Activated CD8-positive, alpha-beta memory T cell treated with anti-CD3 and anti-CD28 coated beads for 24 hours (primary cell): Measurements from ENCODE around the gene RELCH.
A peak's percentile ranks its signal among the peaks of the same experiment; 100 is the strongest.
"Not testable (repeated sequence)": the region's sequence is repeated elsewhere in the genome, so short reads cannot be mapped to it uniquely, and the experiment has no call there.

Source experiments
- DNase-seq: peaks from one replicate; pipeline ENCODE4 v3.0.0-alpha.2; 2020

The RELCH gene

GRCh38 chr18:62186774-62187542, at the start of gene RELCH, which contains the start of gene PIGN:
TSS of gene RELCH (plus strand) at chr18:62187255. CDS start at chr18:62187506, 251 bp downstream.
TSS of gene PIGN (minus strand) at chr18:62187056. CDS start at chr18:62161353, 25,703 bp downstream.
- DNase-seq, result peak; percentile 92

GRCh38 chr18:62138461-62139235, 48.4 kb upstream of the RELCH start:
- no peak for DNase-seq

DNA sequence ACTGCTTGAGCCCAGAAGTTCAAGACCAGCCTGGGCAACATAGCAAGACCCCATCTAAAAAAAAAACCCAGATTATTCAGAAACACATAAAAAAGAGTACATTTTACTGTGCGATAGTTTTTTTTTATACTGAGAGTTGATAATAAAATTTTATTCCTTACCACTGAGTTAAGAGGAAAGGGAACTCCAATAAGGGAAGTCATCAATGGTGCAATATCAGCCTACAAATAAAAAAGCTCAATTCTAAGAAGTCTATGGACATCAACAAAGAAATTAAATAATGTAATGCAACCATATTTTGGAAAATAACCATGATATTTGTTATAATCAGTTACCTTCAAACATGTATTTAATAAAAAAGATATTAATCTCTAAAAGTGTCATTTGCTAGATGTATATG, 46.8 kb upstream of the RELCH start:
- no peak for DNase-seq

- DNase-seq, result no peak
These were observed 42.7 kb upstream of the RELCH start for GRCh38 chr18:62144338-62144737.

DNA sequence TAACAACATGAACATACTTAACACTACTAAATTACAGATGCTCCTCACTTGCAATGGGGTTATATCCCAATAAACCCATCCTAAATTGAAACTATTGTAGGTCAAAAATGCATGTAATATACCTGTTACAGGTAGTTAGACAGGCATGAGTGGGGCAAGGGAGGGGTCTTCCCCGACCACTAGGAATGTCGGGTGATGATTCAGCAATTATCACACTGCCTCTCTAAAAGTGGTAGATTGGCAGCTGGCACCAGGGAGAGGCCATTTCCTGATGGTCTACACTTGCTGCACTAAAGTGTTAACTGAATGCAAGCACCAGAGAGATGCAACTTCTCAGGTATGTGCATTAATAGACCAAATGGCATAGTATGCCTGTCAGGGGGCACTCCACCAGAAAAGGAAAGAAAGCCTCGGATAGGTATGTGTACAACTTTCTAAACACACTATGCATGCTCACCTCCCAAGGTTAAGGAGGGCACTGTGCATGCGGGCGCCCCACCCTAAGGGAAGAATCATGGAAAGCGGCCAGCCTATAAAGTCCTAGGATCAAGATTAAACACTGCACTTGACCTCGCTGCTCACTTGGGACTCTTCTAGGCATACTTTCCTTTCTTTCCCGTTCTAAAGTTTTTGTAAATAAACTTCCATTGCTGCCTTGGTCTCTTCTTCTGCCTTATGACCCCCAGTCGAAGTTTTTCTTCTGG, 35.8 kb upstream of the RELCH start:
- DNase-seq, result no peak

GRCh38 chr18:62152844-62153243, 34.2 kb upstream of the RELCH start:
- no peak for DNase-seq

GRCh38 chr18:62157843-62158242, 29.2 kb upstream of the RELCH start:
- DNase-seq, result no peak

DNA sequence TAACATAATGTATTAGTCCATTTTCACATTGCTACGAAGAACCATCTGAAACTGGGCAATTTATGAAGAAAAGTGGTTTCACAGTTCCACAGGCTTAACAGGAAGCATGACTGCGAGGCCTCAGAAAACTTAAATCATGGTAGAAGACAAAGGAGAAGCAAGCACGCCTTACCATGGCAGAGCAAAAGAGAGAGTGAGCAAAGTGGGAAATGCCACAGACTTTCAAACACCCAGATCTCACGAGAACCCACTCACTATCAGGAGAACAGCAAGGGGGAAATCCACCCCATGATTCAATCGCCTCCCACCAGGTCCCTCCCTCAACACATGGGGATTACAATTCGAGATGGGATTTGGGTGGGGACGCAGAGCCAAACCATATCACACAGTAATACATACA, 22.7 kb upstream of the RELCH start:
- no peak for DNase-seq

GRCh38 chr18:62164855-62165487, 22.1 kb upstream of the RELCH start:
- no peak for DNase-seq

DNA sequence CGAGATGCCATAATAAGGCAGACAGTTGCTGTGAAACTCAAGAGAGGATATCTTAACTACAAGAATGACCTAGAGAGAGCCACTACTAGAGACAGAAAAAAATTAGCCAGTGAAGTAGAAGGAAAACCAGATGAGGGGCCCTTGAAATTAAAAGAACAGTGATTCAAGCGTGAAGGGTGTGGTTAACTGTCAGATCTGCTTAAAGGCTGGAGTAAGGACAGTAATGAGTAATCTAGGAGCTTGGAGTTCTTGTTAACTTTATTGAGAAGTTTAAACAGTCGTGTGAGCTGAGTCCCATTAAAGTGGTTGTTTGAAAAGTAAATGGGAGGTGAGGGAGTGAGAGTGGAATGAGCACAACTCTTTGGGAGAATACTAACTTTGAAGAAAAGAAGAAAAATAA, 21.5 kb upstream of the RELCH start:
- DNase-seq, result no peak

GRCh38 chr18:62166524-62166923, 20.5 kb upstream of the RELCH start:
- DNase-seq, result not testable (repeated sequence)

DNA sequence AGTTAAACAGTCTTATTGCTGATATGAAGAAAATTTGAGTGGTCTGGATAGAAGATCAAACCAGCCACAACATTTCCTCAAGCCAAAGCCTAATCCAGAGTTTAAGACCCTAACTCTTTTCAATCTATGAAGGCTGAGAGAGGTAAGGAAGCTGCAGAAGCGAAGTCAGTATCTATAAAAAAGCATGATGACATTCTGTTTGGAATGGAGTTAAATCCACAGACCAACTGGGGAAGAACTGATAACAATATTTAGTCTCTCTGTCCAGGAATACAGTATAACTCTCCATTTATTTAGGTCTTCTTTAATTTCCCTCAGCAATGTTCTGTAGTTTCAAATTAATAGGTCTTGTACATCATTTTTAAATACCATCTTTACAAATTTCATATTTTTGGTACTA, 16.2 kb upstream of the RELCH start:
- no peak for DNase-seq

GRCh38 chr18:62172298-62172697, 14.8 kb upstream of the RELCH start:
- DNase-seq, result no peak

GRCh38 chr18:62175521-62175920, 11.5 kb upstream of the RELCH start:
- no peak for DNase-seq

DNA sequence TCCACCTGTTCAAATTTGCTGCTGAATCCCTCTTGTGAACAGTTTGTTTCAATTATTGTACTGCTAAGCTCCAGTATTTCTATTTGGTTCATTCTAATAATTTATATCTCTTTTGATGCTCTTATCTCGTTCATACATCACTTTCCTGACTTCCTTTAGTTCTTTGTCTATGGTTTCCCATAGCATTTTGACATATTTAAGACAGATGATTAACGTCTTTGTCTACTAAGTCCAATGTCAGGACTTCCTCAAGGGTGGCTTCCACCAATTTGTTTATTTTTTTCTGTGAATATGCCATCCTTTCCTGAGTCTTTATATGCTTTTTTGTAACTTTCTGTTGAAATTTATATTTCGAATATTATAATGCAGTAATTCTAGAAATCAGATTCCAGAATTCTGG, 9.8 kb upstream of the RELCH start:
- no peak for DNase-seq

DNA sequence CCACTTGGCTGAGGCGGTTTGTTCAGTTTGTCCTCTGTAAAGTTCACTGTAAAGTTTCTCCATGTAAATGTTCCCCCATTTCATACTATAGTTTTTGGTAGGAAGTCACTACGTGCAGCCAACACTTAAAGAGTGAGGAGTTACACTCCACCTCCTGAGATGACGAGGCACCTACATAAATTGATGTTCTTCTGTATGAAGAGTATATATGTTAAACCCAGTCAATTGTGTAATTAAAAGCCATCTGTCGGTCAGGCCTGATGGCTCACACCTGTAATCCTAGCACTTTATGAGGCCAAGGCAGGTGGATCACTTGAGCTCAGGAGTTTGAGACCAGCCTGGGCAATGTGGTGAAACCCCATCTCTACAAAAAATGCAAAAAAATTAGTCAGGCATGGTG, 7.8 kb upstream of the RELCH start:
- no peak for DNase-seq

DNA sequence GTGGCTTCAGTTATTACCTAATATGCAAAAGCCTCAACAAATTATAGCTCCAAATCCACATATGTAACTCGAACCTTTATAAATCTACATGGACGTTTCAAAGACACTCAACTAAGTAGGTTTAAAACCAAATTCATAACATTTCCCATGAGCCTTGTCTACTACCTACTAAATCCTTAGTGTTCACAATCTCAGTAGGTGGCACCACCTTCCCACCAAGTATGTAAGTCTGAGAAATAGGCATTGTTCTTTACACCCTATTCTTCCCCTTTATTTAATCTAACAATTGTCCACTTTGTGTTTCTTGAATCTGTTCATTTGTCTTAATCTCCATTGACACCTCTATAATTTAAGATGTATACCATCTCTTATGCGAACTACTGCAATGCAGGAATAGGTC, 4.8 kb upstream of the RELCH start:
- no peak for DNase-seq

- no peak for DNase-seq
These were observed 3.4 kb upstream of the RELCH start for GRCh38 chr18:62183578-62184195.

- DNase-seq, result no peak
These were observed 619 bp upstream of the RELCH start for GRCh38 chr18:62186499-62186773.

DNA sequence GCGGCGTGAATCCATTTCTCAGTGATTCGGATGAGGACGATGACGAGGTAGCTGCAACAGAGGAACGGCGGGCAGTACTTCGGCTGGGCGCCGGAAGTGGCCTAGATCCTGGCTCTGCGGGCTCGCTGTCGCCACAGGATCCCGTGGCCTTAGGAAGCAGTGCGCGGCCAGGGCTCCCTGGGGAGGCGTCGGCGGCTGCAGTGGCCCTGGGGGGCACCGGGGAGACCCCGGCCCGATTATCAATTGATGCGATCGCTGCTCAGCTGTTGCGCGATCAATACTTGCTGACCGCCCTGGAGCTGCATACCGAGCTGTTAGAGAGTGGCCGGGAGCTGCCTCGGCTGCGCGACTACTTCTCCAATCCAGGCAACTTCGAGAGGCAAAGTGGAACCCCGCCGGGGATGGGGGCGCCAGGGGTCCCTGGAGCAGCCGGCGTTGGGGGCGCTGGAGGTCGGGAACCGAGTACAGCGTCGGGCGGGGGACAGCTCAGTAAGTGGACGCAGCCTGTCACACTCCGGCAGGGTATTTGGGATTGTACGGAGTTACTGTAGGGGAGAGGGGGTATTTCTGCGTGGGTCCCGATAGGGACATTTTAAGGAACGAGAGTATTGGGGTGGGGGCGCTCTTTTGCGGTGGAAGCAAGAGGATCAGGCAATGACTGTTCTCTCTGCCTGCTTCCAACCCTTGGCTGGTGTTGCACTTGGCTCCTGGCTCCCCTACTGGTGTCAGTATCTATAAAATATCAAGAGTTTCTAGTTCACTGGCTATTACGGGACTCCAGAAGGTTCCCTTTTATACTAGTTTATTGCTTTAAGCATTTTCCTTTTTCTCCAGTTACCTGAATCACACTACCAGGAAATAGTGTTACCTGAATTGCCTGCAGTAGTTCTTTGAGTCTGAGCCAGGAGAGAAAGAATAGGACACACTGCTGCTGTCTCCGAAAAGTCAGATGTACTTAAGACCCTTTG, 772 bp downstream of the RELCH start:
- peak; percentile 67 for DNase-seq

DNA sequence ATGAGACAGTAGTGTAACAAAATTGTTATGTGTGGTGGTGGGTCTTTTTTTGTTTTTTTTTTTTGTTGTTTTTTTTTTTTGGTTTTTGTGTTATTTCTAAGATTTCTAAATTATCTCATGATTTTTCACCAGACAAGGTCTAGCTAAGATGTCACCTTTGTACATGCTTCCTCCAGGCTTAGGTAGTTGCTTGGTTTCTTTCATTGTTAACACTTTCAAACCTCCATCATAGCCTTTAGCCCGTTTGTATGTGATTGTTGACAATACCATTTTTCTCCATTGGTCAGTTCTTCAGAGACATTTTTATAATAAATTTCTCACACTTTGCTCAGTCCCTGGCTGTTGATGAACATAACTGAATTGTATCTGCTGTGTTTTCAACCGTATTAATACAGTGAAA, 2.2 kb downstream of the RELCH start:
- no peak for DNase-seq

DNA sequence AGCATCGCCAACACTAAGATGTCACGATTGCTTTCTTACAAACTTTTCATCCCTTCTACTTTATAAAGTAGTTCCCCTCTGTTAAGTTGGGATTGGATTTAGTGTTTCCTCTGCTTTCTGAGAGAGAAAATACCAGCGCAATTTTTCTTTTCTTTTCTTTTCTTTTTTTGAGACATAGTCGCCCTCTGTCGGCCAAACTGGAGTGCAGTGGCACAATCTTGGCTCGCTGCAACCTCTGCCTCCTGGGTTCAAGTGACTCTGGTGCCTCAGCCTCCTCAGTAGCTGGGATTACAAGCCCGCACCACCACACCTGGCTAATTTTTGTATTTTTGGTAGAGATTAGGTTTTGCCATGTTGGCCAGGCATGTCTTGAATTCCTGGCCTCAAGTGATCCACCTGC, 9.0 kb downstream of the RELCH start:
- no peak for DNase-seq
